IPS-18c (cell line): ENCODE measurements around the gene ACSM3.
"Not testable (repeated sequence)": the region's sequence is repeated elsewhere in the genome, so short reads cannot be mapped to it uniquely, and the experiment has no call there.

Experiments used
- H3K4me3 ChIP-seq: 2 replicates; pipeline ENCODE4 v1.7.0; 2013; ENCODE audit warnings: low read depth, mild to moderate bottlenecking, low read length, moderate library complexity; ENCODE audit not compliant: insufficient read depth
- H3K9me3 ChIP-seq: one replicate; pipeline ENCODE4 v1.6.1; 2013; ENCODE audit warnings: mild to moderate bottlenecking, low read length, moderate library complexity; ENCODE audit not compliant: control insufficient read depth, insufficient read depth

ACSM3 gene

GRCh38 chr16:20749474-20749873, 14.3 kb upstream of the ACSM3 start:
- no peak overlapping the region for H3K4me3 ChIP-seq
- no peaks in the 10 kb centered on the region for H3K9me3 ChIP-seq

- H3K4me3 ChIP-seq = no peak overlapping the region
- no peaks in the 10 kb centered on the region for H3K9me3 ChIP-seq
These were observed 13.3 kb upstream of the ACSM3 start for GRCh38 chr16:20750558-20750957.

DNA sequence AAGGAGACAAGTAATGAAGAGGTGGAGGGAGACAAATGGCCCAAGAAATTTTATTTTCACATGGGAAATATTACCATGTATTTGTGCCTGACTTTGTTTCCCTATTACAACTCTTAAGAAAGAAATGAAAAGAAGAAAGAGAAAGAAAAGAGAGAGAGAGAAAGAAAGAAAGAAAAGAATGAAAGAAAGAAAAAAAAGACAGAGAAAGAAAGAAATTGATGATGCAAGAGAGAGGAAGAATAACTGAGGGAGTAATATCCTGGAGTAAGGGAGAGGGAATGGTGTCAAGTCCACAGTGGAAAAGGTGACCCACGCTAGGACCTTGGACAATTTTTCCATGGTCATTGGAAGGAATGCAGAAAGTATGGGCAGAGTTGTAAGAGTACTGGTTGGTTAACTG, 10.1 kb upstream of the ACSM3 start:
- H3K9me3 ChIP-seq = no peaks in the 10 kb centered on the region

DNA sequence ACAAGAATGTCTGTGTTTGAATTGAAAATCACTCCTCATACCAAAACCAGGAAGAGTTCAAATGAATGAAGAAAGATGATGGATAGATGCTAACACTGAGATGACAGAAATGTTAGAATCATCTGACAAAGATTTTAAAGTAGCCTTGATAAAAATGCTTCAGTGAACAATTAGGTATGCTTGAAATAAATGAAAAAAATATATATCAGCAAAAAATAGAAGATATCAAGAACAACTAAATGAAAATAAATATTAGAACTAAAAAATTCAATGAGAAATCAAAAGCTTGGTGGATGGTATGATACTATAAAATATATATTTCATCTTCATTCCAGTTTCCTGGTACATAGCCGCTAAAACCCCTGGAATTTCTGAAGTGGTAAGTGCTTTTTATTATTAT, 8.6 kb upstream of the ACSM3 start:
- Histone ChIP-seq H3K9me3 (no peaks in the 10 kb centered on the region), H3K4me3 (no peak overlapping the region)

More for the DNA sequence above, 10.1 kb upstream of the ACSM3 start:
- no peak overlapping the region for H3K4me3 ChIP-seq

DNA sequence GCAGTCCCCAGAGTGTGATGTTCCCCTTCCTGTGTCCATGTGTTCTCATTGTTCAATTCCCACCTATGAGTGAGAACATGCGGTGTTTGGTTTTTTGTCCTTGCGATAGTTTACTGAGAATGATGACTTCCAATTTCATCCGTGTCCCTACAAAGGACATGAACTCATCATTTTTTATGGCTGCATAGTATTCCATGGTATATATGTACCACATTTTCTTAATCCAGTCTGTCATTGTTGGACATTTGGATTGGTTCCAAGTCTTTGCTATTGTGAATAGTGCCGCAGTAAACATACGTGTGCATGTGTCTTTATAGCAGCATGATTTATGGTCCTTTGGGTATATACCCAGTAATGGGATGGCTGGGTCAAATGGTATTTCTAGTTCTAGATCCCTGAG, 8.0 kb upstream of the ACSM3 start:
- not testable (repeated sequence) for H3K9me3 ChIP-seq, H3K4me3 ChIP-seq

- H3K4me3 ChIP-seq = no peak overlapping the region
- no peaks in the 10 kb centered on the region for H3K9me3 ChIP-seq
These were observed 3.5 kb upstream of the ACSM3 start for GRCh38 chr16:20760346-20760745.

GRCh38 chr16:20761175-20761574, 2.6 kb upstream of the ACSM3 start:
- no peak overlapping the region for H3K4me3 ChIP-seq
- no peaks in the 10 kb centered on the region for H3K9me3 ChIP-seq

DNA sequence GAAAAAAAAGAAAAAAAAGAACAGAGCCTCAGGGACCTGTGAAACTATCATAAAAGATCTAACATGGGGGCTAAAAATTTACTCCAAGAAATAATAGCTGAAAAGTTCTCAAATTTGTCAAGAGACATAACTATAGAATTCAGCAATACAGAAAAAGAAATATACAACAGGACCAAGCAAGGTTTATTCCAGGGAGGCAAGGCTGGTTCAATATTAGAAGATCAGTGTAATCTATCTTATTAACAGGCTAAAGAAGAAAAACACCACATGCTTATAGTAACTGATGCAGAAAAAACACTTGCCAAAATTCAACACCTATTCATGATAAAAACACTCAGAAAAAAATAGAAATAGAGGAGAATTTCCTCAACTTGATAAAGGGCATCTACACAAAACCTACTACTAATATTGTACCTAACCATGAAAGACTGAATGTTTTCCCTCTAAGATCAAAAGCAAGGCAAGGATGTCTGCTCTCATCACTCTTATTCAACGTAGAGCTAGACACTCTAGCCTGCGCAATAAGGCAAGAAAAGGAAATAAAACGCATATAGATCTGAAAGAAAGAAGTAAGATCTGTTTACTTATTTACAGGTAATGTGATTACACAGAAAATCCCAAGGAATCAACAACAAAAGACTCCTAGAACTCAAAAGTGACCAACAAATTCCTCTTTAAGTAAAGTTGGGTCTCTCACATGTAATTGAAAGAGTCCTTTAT, 1.2 kb upstream of the ACSM3 start:
- Histone ChIP-seq H3K4me3 (no peak overlapping the region), H3K9me3 (no peaks in the 10 kb centered on the region)

DNA sequence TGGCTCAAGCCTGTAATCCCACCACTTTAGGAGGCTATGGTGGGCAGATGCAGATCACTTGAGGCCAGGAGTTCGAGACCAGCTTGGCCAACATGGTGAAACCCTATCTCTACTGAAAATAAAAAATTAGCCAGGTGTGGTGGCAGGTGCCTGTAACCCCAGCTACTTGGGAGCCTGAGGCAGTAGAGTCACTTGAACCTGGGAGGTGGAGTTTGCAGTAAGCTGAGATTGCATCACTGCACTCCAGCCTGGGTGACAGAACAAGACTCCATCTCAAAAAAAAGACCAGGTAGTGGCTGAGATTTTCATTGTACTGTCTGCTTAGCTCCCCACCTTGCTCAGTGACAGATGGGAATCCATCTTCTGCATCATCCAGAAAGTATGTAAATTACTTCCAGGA, 634 bp downstream of the ACSM3 start:
- H3K4me3 ChIP-seq, H3K9me3 ChIP-seq: not testable (repeated sequence)

DNA sequence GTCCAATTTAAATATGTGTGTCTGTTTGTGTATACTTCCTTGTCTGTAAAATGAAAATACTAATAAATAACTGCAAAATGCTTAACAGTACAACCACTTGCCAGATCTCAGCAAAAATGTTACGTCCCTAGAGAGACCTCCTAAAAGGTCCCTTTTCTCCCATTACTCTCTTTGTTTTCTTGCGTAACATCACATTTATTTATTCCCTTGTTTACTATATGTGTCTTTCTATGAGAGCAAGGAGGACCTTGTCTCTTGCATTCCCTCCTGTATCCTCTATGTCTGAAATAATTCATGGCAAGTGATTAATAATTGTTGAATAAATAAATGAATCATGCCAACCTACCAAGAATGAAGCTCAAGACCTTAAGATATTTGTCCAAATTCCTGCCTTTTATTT, 1.9 kb downstream of the ACSM3 start:
- Histone ChIP-seq H3K4me3 (no peak overlapping the region), H3K9me3 (no peaks in the 10 kb centered on the region)

DNA sequence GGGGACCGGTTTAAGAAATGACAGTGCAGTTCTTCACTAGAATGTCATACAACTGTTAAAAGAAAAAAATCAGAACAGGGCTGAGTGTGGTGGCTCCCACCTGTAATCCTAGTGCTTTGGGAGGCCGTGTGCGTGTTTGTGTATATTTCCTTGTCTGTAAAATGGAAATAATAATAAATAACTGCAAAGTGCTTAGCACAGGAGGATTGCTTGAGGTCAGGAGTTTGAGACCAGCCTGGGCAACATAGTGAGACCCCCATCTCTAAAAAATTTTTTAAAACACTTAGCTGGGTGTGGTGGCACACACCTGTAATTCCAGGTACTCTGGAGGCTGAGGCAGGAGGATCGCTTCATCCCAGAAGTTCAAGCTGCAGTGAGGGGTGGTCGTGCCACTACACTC, 2.5 kb downstream of the ACSM3 start:
- Histone ChIP-seq H3K9me3 (no peaks in the 10 kb centered on the region), H3K4me3 (no peak overlapping the region)

- Histone ChIP-seq H3K9me3 (no peaks in the 10 kb centered on the region), H3K4me3 (no peak overlapping the region)
These were observed 3.8 kb downstream of the ACSM3 start for GRCh38 chr16:20767577-20767976.

DNA sequence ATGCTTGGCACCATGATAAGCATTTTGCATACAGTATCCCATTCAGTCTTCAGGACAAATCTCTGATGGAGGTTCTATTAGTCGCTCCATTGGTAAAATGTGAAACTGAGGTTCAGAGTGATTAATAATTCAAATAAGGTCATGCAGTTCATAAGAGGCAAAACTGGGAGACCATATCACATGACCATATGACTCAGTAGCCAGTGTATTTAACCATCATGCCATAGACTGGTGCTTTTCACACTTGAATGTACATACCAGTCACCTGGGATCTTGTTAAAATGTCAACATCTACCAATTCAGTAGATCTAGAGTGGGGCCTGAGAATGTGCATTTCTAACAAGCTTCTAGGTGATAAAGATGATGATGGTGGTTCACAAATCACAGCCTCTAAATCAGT, 4.3 kb downstream of the ACSM3 start:
- Histone ChIP-seq H3K9me3 (no peaks in the 10 kb centered on the region), H3K4me3 (no peak overlapping the region)

GRCh38 chr16:20768818-20769217, 5.0 kb downstream of the ACSM3 start:
- Histone ChIP-seq H3K4me3 (no peak overlapping the region), H3K9me3 (no peaks in the 10 kb centered on the region)

GRCh38 chr16:20773679-20774078, 9.9 kb downstream of the ACSM3 start:
- Histone ChIP-seq H3K4me3 (no peak overlapping the region), H3K9me3 (no peaks in the 10 kb centered on the region)

DNA sequence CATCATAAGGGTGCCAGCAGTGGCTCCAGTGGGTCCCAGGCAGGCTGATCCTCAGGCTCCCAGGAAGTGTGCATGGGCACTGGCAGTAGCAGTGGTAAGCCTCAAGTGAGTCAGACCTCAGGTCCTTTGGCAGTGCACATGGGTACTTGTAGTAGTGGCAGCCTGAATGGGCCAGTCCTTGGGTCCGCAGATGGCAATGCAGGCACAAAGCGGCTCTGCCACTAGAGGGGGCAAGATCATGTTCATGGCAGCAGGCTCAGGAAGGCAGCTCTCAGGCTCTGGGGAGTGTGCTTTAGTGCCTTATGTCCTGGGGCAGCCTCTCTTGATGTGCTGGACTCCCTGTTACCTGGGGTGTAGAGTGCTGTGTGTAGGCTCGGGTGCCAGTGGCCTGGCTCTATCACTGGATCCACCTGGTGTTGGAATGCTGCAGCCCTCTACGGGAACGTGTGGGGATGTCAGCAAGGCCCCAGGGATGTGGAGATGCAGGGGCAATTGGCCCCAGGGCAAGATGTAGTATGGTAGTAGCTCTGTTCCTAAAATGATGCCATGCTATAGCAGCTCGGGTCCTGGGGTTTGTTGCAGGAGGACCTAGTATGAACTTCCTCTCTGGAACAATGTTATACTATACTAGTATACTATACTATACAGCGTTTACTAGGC, 11.0 kb downstream of the ACSM3 start:
- Histone ChIP-seq H3K4me3 (no peak overlapping the region), H3K9me3 (no peaks in the 10 kb centered on the region)

- no peaks in the 10 kb centered on the region for H3K9me3 ChIP-seq
- H3K4me3 ChIP-seq = no peak overlapping the region
These were observed 17.9 kb downstream of the ACSM3 start for GRCh38 chr16:20781697-20782096.

DNA sequence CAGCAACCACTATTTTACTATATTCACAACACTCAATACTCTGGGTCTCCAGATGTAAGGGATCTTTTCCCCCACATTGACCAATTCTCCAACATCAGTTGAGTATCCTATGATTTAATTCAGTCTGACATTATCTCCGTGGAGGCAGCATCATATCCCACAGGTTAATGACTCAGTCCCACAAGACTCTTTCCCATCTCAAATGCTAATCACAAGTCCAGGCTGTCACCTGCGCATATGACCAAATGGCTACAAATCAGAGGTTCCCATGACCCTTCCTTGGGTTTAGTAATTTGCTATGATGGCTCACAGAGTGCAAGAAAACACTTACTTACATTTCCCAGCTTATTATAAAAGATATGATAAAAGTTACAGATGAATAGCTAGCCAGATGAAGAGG, 18.7 kb downstream of the ACSM3 start:
- Histone ChIP-seq H3K9me3 (no peaks in the 10 kb centered on the region), H3K4me3 (no peak overlapping the region)

DNA sequence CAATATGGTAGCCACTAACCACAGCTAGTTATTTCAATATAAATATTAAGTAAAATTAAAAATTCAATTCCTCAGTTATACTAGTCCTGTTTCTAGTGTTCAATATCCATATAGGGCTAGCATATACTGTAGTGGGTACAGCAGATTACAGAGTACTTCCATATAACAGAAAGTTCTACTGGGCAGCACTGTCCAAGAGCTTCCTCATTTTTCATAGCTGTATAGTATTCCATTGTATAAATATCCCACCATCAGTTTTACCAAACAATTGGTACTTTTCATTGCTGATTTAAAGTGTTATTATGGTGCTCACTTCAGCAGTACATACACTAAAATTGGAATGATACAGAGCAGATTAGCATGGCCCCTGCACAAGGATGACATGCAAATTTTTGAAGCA, 20.4 kb downstream of the ACSM3 start:
- H3K4me3 ChIP-seq = no peak overlapping the region
- no peaks in the 10 kb centered on the region for H3K9me3 ChIP-seq
